Cardiac muscle cell (in vitro differentiated cells and primary cell): ENCODE measurements around the gene PBX1. TPM values are rescaled to one million over a fixed set of nuclear protein-coding genes. Genes with fewer than 3 reads are reported as not detected.

Experiments
- DNase-seq, 2 donors: peaks; one replicate each; pipeline versions ENCODE4 v3.0.0 to v3.0.0-alpha.2; 2010 to 2017; ENCODE audit warnings: low read depth in 1 of 2, low spot score in 1 of 2
- H3K27ac ChIP-seq: fragments of 200-600 bp; sonication (generic); 2 replicates; pipeline ENCODE4 v1.5.1; 2016
- H3K27me3 ChIP-seq: fragments of 200-600 bp; sonication (generic); 2 replicates; pipeline ENCODE4 v1.6.0; 2016; ENCODE audit warnings: control low read depth
- H3K36me3 ChIP-seq: fragments of 200-600 bp; sonication (generic); 2 replicates; pipeline ENCODE4 v1.5.1; 2016; ENCODE audit warnings: control low read depth
- H3K4me1 ChIP-seq: fragments of 200-600 bp; sonication (generic); 2 replicates; pipeline ENCODE4 v1.8.1; 2017; ENCODE audit warnings: low read depth, mild to moderate bottlenecking, mixed run types
- H3K4me3 ChIP-seq: fragments of 200-600 bp; sonication (generic); 2 replicates; pipeline ENCODE4 v1.5.1; 2016; ENCODE audit warnings: mild to moderate bottlenecking
- H3K9me3 ChIP-seq: fragments of 200-600 bp; sonication (generic); 2 replicates; pipeline ENCODE4 v1.5.1; 2017; ENCODE audit warnings: low read depth, mild to moderate bottlenecking, control low read depth
- CTCF ChIP-seq: IDR thresholded peaks from 2 replicates; pipeline ENCODE4 v1.5.1; 2012; ENCODE audit warnings: low read depth, mild to moderate bottlenecking, low read length
- polyA plus RNA-seq: library from polyadenylated mRNA; unstranded; fragments of >200 nt; fragmentation: Nextera tagmentation; extraction: Ambion mirVana; gene quantifications from 2 replicates; pipeline ENCODE4 v1.2.1, GENCODE V29; 2016
- total RNA-seq: library from RNA; depleted of rRNA; stranded (reverse); fragments of >200 nt; gene quantifications from 2 replicates; pipeline ENCODE4 v1.2.3, GENCODE V29; 2016

The PBX1 gene
- total and polyA plus RNA-seq, 2 experiments from 2014 or later = 43.5 to 182 TPM

DNA sequence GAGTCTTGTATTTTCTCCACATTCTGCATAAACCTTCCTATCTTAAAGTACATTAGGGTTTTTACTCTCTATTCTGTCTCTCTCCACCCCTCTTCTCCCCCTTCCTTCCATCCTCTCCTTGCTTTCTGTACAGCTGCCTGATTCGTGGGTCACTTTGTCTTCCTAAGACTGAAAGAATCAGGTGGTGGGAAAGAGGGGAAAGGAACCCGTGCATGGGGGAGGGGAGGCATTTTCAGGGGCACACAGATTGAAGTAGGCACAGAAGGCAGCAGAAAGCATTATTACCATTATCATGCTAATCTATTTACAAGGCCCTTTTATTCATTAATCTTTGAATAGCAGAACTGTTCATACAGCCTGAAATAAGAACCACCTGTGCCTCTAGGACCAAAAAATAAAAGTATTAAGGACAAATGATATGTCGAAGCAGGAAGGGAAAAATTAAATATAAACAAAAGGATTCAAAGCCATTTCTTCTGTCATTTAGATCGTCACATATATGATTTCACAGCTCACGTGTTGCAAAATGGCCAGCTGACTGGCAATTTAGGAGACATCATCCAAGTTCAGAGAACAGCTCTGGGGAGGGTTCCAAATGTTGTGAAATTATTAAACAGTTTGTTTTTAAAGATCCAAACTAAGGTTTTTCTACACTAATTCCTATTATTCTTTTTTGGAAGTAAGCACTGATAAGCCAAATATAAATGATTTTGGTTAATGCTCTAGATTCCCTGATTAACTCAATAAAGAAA lies 154.6 kb downstream of the PBX1 start:
- DNase-seq = peak in 1 of 2 donors; percentile 61
- Histone ChIP-seq H3K9me3 (no peaks in the 10 kb centered on the region), H3K27ac (peak overlapping the region; percentile 91), H3K36me3 (no peaks in the 10 kb centered on the region), H3K27me3 (no peaks in the 10 kb centered on the region), H3K4me1 (peaks cover 74% of the 10 kb centered on the region), H3K4me3 (no peak overlapping the region)
- no peak for TF ChIP-seq CTCF

- DNase-seq = no peak
- no peak for TF ChIP-seq CTCF
- Histone ChIP-seq H3K27ac (no peak overlapping the region), H3K4me1 (peaks cover 71% of the 10 kb centered on the region), H3K9me3 (no peaks in the 10 kb centered on the region), H3K4me3 (no peak overlapping the region), H3K36me3 (no peaks in the 10 kb centered on the region), H3K27me3 (no peaks in the 10 kb centered on the region)
These were observed 158.2 kb downstream of the PBX1 start for GRCh38 chr1:164716992-164717703.

DNA sequence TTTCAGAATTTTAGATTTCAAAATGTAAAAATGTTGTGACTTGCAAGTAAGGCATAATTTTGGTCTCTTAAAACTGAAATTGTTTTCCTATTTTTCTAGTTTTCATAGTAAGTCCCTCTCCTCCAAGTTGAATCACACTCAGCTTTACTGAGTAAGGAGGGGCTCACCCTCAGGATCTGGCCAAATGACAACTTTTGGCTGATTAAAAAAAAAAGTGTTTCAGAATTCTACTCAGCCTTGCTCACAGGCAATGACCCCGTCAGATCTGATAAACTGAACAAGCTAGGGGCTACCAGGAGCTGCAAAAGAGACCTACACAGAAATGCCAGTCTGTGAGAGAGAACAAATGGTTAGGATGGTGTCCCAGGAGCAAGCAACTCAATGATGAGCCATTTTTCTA lies 159.8 kb downstream of the PBX1 start:
- Histone ChIP-seq H3K4me3 (no peak overlapping the region), H3K4me1 (peaks cover 55% of the 10 kb centered on the region), H3K36me3 (no peaks in the 10 kb centered on the region), H3K9me3 (no peaks in the 10 kb centered on the region), H3K27me3 (no peaks in the 10 kb centered on the region), H3K27ac (peak overlapping the region; percentile 39)
- peak in 1 of 2 donors; percentile 64 for DNase-seq
- no peak for TF ChIP-seq CTCF

DNA sequence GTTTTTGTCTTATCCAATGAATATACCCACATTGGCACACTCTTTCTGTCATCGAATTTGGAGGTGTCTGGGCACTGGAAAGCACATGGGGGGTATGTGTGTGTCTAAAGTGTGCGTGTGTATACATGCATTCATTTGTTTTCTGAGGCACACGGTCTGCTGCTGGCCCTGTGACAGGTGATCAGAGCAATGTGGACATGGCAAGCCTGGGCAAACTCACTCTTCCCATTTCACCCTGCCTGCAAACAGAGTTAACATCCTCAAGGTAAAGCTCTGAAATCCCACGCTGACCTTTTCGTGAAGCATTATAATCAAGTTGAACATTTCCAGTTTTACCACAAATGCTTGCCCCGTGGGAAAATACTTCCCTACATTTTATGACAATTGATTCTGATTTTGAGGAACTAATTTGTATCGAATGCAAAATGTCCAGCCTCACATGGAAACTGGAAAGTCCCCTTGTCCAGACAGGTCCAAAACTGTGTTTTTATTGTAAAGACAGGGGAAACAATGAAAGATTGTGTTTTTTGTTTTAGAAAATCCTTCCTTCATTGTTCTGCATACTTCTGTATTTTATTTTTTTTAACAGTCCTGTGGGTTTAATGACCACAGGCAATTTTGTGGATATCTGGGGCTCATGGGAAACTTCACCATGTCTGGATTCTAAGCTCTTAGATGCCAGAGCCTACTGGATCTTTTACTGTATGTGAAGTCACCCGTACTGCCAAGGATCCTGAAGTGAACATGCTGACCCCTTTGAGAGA lies 160.9 kb downstream of the PBX1 start:
- Histone ChIP-seq H3K27me3 (no peaks in the 10 kb centered on the region), H3K4me3 (no peak overlapping the region), H3K9me3 (no peaks in the 10 kb centered on the region), H3K4me1 (peaks cover 45% of the 10 kb centered on the region), H3K27ac (peak overlapping the region; percentile 39), H3K36me3 (no peaks in the 10 kb centered on the region)
- TF ChIP-seq CTCF = no peak
- no peak for DNase-seq

GRCh38 chr1:164720440-164721227 lies 161.7 kb downstream of the PBX1 start:
- TF ChIP-seq CTCF = no peak

More at GRCh38 chr1:164720440-164721227, 161.7 kb downstream of the PBX1 start:
- Histone ChIP-seq H3K9me3 (no peaks in the 10 kb centered on the region), H3K4me3 (no peak overlapping the region), H3K27me3 (no peaks in the 10 kb centered on the region), H3K27ac (peak overlapping the region; percentile 39), H3K4me1 (peaks cover 45% of the 10 kb centered on the region), H3K36me3 (no peaks in the 10 kb centered on the region)
- no peak for DNase-seq
